Stimulated activated CD4-positive, alpha-beta T cell treated with anti-CD3 and anti-CD28 coated beads, Interleukin-15, amount 100 ng/mL, for 48 hours (primary cell): Measurements from ENCODE around the gene SINHCAF.

Experiments used
- DNase-seq, 2 donors: peaks; one replicate each; pipeline ENCODE4 v3.0.0-alpha.2; 2020; ENCODE audit warnings: low read depth in 2 of 2

SINHCAF gene

DNA sequence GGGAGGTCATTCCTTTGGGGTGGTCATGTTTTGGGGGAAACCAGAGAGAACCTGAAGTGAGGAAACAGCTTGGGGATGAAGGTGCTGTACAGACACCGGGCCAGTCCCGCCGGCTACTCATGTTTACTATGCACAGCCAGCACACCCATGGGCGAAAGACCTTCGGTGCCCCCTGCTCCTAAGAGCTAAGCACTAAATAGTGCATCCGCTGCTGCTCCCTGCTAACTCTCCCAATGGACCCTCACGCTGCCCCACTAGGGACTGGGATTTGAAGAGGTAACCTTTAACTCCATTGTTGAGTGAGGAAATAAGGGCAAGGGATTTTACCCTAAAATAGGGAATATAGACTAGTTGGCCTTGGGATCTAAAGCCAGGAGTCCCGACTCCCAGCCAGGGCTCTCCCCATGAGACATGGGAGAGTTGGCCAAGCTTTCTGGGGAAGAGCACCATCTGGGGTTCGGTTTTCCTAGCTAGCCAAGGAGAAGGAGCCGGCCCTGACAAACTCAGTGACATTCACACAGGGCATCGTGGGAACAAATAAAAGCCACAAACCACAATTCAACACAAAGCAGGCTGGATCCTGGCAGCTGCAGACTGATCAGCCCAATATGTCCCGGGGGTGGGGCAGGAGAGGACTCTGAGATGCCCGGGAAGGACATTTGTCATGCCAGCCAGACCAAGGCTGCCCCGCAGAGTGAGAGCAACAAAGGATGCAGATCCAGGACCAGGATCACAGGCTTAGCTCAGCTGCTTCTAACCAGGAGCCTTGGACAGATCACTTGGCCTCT, 91.7 kb downstream of the SINHCAF start:
- DNase-seq: no peak

DNA sequence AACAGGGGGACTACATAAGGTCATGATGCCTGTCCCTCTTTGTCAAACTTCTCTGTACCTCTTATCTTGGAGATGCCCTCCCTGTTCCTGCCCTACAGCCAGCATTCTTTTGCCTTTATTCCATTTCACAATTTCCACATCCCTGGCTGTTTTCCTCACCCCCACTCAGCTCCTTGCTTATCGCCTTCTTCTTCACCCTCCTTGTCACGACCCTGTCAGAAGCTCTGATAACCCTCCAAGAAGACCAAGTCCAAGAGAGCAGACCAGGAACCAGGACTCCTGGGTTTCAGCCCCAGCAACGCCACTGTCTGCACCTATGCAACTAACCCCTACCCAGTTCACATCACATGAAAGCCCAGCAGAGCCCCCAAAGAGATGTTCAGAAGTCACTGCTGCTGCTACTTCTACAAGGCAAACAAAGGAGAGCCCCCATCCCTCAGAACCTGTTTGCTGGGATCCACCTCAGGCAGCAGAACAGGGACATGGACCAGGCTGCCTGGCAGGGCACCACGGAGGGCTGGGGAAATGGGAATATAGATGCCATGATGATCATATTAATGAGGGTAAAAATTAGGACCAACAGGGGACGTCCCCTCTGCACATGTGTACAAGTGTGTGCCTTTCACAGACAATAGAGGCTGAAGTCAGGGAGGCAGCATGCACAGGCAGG, 92.8 kb downstream of the SINHCAF start:
- no peak for DNase-seq

DNA sequence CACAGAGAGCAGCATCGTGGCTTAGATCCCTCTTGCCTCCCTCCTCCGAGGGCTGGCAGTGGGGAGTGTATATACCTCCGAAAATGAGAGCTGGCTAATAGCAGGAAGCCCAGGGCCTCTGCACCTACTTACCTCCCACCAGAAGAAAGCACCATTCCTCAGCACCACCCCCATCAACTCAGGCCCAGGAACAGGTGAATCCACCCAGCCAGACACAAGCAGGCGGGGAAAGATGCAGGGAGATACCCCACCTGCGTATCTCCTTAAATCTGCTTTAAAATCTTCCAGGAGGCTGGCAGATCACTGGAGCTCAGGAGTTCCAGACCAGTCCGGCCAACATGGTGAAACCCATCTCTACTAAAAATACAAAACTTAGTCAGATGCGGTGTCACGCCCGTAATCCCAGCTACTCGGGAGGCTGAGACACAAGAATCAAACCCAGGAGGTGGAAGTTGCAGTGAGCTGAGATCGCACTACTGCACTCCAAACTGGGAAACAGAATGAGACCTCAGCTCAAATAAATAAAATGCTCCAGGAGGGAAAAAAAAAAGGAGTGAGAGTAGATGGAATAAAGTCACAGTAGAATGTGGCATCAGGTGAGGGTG, 93.5 kb downstream of the SINHCAF start:
- DNase-seq: no peak

DNA sequence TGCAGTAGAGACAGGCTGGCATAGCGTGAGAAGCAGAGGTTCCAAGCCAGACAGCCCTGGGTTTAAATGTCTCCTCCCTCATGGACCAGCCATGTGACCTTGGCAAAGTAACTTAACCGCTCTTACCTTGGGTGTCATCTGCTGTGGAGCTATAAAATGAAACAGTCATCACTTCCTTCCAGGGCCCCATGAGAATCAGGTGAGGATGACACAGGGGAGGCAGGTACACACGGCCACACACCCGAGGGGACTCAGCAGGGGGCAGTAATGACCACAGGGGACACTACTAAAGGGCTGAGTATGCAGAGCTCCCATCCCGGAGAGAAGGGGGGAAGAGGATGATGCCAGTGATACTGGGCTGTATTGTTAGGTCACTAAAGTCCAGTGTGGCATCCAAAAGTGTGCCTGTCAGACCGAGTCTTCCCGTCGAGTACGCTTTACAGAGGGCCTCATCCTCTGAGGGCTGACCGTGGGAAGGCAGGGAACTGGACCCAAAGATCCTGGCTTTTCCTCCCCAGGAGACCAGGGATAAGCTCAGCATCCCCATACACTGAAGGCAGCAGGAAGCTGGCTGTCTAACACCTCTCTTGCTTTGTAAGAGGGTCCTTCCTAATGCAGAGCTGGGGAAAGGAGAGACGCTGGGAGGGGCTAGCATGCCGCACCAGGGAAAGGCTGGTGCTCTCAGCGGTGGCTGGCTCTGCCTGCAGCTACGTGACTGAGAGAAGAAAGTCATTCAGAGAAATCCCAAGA, 94.2 kb downstream of the SINHCAF start:
- DNase-seq: no peak
